Measurements from ENCODE around the gene ARHGAP24. TPM values are rescaled to one million over a fixed set of nuclear protein-coding genes. Genes with fewer than 3 reads are reported as not detected.

Gene ARHGAP24
- total and polyA plus RNA-seq, 2 experiments from 2014 or later, result 0.21 to 0.36 TPM

GRCh38 chr4:85681921-85682320 lies 207.0 kb downstream of the ARHGAP24 start:
- Histone ChIP-seq H3F3A (replicated peaks; ENCODE audit: low read depth) (no peaks in the 10 kb centered on the region), H4K20me1 (replicated peaks; ENCODE audit: insufficient read depth) (no peaks in the 10 kb centered on the region), H3K4me1 (ENCODE audit: insufficient read depth) (peaks cover 12% of the 10 kb centered on the region), H3K4me2 (0 out of 2 replicates have a peak overlapping the region, but pooled peaks have one; percentile 20), H2AFZ (no peak overlapping the region), H3K27me3 (ENCODE audit: insufficient read depth) (no peaks in the 10 kb centered on the region), H3K79me2 (replicated peaks; ENCODE audit: insufficient read depth) (no peaks in the 10 kb centered on the region), H3K9me2 (ENCODE audit: insufficient read depth) (no peaks in the 10 kb centered on the region), H3K36me3 (ENCODE audit: insufficient read depth) (no peaks in the 10 kb centered on the region), H3K4me3 (no peak overlapping the region), H3K27ac (ENCODE audit: low read depth) (no peak overlapping the region)
- no peaks in the 10 kb centered on the region for H3K27me3 Mint-ChIP-seq (ENCODE audit: insufficient read depth, low read depth, poor library complexity)
- peaks cover 17% of the 10 kb centered on the region; the same call in 2 of the 3 replicates for H3K4me1 Mint-ChIP-seq
- TF ChIP-seq CREB1 (CRISPR knock-in tag; IDR thresholded peaks at IDR 0.05; ENCODE audit: low read depth) (no peak), JUNB (IDR thresholded peaks at IDR 0.05; ENCODE audit: unreplicated experiment) (no peak), STAT1 (IDR thresholded peaks at IDR 0.05; ENCODE audit: unreplicated experiment) (no peak), CTCF (conservative IDR thresholded peaks at IDR 0.05; ENCODE audit: low read depth in 2 of 2) (no peak), NANOG (IDR thresholded peaks at IDR 0.05; ENCODE audit: borderline replicate concordance) (no peak), EZH2phosphoT487 (IDR thresholded peaks at IDR 0.05; ENCODE audit: unreplicated experiment) (no peak), EZH2 (IDR thresholded peaks at IDR 0.05; ENCODE audit: low read depth, unreplicated experiment) (no peak), POLR2AphosphoS5 (IDR thresholded peaks at IDR 0.05; ENCODE audit: low read depth) (no peak), ZNF331 (CRISPR knock-in tag; IDR thresholded peaks at IDR 0.05; ENCODE audit: low read depth) (no peak), ZNF462 (CRISPR knock-in tag; IDR thresholded peaks at IDR 0.05) (no peak)
- DNase-seq (ENCODE audit: low spot score), result no peak
- no peaks in the 10 kb centered on the region for H3K36me3 Mint-ChIP-seq (ENCODE audit: low read depth)
- H3K4me3 Mint-ChIP-seq, result no peak overlapping the region
- no peak overlapping the region for H3K27ac Mint-ChIP-seq
- no peaks in the 10 kb centered on the region for H3K9me3 Mint-ChIP-seq
- no peak for ATAC-seq
